ENCODE measurements around the gene PIK3C2B.
A peak's percentile ranks its signal among the peaks of the same experiment; 100 is the strongest.
"Not testable (repeated sequence)": the region's sequence is repeated elsewhere in the genome, so short reads cannot be mapped to it uniquely, and the experiment has no call there.

PIK3C2B gene

GRCh38 chr1:204520834-204521709 is 26.5 kb upstream of the PIK3C2B start:
- peaks cover 25% of the 10 kb centered on the region for H3K4me1 Mint-ChIP-seq
- H3K36me3 Mint-ChIP-seq (ENCODE audit: low read depth): peaks cover 57% of the 10 kb centered on the region
- no peak for TF ChIP-seq CTCF (IDR thresholded peaks at IDR 0.05; ENCODE audit: unreplicated experiment in 3 of 3)
- H3K9me3 Mint-ChIP-seq: no peaks in the 10 kb centered on the region
- peak overlapping the region in 1 of 3 experiments; percentile 42 for H3K4me3 Mint-ChIP-seq
- H3K27me3 Mint-ChIP-seq (ENCODE audit: low read depth): no peaks in the 10 kb centered on the region
- peak overlapping the region; percentile 1 to 31 (median 8) for H3K27ac Mint-ChIP-seq

DNA sequence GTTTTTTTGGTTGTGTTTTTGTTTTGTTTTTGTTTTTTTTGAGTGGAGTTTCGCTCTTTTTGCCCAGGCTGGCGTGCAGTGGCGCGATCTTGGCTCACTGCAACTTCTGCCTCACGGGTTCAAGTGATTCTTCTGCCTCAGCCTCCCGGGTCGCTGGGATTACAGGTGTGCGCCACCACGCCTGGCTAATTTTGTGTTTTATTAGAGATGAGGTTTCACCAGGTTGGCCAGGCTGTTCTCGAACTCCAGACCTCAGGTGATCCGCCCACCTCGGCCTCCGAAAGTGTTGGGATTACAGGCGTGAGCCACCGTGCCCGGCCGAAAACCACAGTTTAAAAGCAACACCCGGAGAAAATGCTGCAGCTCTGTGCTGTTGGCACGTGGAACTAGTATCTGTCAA is 22.8 kb upstream of the PIK3C2B start:
- H3K27ac Mint-ChIP-seq: peak overlapping the region; percentile 23 to 57 (median 48)
- not testable (repeated sequence) for H3K4me3 Mint-ChIP-seq; H3K27me3 Mint-ChIP-seq (ENCODE audit: low read depth); H3K9me3 Mint-ChIP-seq
- H3K4me1 Mint-ChIP-seq: peaks cover 26% of the 10 kb centered on the region
- H3K36me3 Mint-ChIP-seq (ENCODE audit: low read depth): peaks cover 32% of the 10 kb centered on the region

DNA sequence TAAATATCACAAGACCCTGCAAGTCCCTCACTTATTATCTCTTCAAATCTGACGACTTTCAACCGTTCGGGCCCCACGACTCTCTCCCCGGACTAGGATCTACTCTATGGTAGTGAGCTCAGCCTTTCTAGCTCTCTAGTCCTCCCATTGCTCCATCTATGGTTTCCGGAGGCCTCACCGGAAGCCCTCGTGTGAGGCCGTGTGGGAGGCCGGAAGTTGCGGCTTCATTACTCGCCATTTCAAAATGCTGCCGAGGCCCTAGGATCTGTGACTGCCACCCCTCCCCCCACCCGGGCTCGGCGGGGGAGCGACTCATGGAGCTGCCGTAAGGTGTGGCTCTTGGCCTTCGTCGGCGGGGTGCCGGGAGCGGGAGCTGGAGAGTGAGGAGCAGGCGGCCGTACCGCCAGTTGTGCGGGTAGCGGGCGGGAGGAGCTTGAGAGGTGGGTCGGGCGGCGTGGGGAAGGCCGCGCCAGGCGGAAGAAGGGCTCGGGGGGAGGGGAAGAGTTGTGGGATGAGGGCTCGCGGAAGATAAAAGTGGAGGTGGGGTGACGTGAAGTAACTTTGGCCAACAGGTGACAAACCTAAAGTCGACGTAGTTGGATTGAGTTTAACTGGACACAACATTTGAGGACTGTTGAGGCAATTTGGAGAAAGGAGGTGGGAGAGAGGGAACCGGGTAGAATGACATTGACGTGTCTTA is 21.7 kb upstream of the PIK3C2B start, which contains the start of gene MDM4:
Gene MDM4, plus strand, starts transcription at position 227 of the 700 bp plus-strand sequence. CDS start 9,113 bp downstream, outside the sequence.
- no peak for TF ChIP-seq CTCF (IDR thresholded peaks at IDR 0.05; ENCODE audit: unreplicated experiment in 3 of 3)
- H3K4me3 Mint-ChIP-seq: no peak within 1 kb of the TSS
- H3K27ac Mint-ChIP-seq: no peak within 1 kb of the TSS
- peaks cover 24% of the 10 kb centered on the region for H3K36me3 Mint-ChIP-seq (ENCODE audit: low read depth)
- no peaks in the 10 kb centered on the region for H3K9me3 Mint-ChIP-seq
- H3K4me1 Mint-ChIP-seq: peaks cover 23% of the 10 kb centered on the region
- no peaks in the 10 kb centered on the region for H3K27me3 Mint-ChIP-seq (ENCODE audit: low read depth)

GRCh38 chr1:204514828-204515227 is 20.2 kb upstream of the PIK3C2B start:
- Mint-ChIP-seq H3K27ac (peak overlapping the region; percentile 47 to 59 (median 56)), H3K4me3 (peak overlapping the region; percentile 49 to 63 (median 53)), H3K4me1 (peaks cover 16% of the 10 kb centered on the region), H3K9me3 (no peaks in the 10 kb centered on the region), H3K27me3 (ENCODE audit: low read depth) (no peaks in the 10 kb centered on the region), H3K36me3 (ENCODE audit: low read depth) (peaks cover 16% of the 10 kb centered on the region)
- TF ChIP-seq CTCF (IDR thresholded peaks at IDR 0.05; ENCODE audit: unreplicated experiment in 3 of 3): no peak

GRCh38 chr1:204513117-204513716 is 18.6 kb upstream of the PIK3C2B start:
- Mint-ChIP-seq H3K36me3 (ENCODE audit: low read depth) (peaks cover under 1% of the 10 kb centered on the region), H3K9me3 (no peaks in the 10 kb centered on the region), H3K27ac (no peak overlapping the region), H3K27me3 (ENCODE audit: low read depth) (no peaks in the 10 kb centered on the region), H3K4me1 (peaks cover 12% of the 10 kb centered on the region), H3K4me3 (peak overlapping the region in 1 of 3 experiments; percentile 34)
- no peak for TF ChIP-seq CTCF (IDR thresholded peaks at IDR 0.05; ENCODE audit: unreplicated experiment in 3 of 3)

DNA sequence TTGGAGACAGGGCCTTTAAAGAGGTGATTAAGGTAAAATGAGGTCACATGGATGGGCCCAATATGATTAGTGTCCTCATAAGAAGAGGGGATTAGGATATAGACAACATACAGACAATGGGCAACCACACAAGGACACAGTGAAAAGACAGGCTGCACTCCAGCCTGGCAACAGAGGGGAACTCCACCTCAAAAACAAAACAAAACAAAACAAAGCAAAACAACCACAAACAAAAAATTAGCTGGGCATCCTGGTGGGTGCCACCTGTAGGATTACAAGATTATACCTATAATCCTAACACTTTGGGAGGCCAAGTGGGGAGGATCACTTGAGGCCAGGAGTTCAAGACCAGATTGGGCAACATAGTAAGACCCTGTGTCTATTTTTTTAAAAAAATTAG is 16.8 kb upstream of the PIK3C2B start:
- H3K27ac Mint-ChIP-seq: no peak overlapping the region
- peaks cover 21% of the 10 kb centered on the region for H3K4me1 Mint-ChIP-seq
- no peaks in the 10 kb centered on the region for H3K36me3 Mint-ChIP-seq (ENCODE audit: low read depth)
- no peaks in the 10 kb centered on the region for H3K27me3 Mint-ChIP-seq (ENCODE audit: low read depth)
- no peak for TF ChIP-seq CTCF (IDR thresholded peaks at IDR 0.05; ENCODE audit: unreplicated experiment in 3 of 3)
- H3K9me3 Mint-ChIP-seq: no peaks in the 10 kb centered on the region
- peak overlapping the region in 1 of 3 experiments; percentile 13 for H3K4me3 Mint-ChIP-seq
